ENCODE results near the gene MRPS23.

Gene MRPS23

DNA sequence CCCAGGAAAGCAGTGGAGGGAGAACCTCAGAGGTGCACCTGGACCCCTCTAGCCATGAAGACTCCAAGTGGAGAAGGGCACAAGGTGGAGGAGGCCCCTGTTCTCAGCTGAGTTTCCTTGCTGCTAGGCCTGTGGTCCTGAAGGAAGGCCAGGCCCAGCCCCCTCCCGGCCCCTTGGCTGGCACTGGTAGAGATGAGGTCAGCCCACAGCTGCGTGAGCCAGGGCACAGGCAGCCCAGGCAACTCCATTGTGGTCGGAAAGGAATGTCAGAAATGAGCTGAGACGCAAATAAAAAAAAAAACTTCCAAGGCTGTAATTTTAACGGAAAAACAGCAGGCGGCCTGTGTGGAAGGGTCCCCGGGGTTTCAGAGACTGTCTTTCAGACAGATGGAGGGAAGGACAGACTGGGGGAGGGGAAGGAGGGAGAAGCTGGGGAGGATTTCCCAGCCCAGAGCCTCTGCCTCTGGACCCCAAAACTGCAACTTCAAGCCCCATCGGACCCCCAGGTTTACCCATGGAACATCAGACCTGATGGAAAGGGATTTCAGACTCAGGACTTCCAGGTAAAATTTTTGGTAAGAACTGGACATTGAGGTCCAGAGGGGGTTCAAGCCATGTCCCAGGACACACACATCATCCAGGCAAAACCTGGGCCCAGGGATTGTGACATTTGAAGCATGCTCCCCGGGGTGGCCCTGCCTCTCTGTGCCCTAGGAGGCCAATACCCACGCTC, 25.6 kb upstream of the MRPS23 start (continued):
- TF ChIP-seq, protein P1, sequence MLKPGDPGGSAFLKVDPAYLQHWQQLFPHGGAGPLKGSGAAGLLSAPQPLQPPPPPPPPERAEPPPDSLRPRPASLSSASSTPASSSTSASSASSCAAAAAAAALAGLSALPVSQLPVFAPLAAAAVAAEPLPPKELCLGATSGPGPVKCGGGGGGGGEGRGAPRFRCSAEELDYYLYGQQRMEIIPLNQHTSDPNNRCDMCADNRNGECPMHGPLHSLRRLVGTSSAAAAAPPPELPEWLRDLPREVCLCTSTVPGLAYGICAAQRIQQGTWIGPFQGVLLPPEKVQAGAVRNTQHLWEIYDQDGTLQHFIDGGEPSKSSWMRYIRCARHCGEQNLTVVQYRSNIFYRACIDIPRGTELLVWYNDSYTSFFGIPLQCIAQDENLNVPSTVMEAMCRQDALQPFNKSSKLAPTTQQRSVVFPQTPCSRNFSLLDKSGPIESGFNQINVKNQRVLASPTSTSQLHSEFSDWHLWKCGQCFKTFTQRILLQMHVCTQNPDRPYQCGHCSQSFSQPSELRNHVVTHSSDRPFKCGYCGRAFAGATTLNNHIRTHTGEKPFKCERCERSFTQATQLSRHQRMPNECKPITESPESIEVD (tag by site-specific recombination; IDR thresholded peaks at IDR 0.05) = peak; percentile 88
- TF ChIP-seq, protein P2, sequence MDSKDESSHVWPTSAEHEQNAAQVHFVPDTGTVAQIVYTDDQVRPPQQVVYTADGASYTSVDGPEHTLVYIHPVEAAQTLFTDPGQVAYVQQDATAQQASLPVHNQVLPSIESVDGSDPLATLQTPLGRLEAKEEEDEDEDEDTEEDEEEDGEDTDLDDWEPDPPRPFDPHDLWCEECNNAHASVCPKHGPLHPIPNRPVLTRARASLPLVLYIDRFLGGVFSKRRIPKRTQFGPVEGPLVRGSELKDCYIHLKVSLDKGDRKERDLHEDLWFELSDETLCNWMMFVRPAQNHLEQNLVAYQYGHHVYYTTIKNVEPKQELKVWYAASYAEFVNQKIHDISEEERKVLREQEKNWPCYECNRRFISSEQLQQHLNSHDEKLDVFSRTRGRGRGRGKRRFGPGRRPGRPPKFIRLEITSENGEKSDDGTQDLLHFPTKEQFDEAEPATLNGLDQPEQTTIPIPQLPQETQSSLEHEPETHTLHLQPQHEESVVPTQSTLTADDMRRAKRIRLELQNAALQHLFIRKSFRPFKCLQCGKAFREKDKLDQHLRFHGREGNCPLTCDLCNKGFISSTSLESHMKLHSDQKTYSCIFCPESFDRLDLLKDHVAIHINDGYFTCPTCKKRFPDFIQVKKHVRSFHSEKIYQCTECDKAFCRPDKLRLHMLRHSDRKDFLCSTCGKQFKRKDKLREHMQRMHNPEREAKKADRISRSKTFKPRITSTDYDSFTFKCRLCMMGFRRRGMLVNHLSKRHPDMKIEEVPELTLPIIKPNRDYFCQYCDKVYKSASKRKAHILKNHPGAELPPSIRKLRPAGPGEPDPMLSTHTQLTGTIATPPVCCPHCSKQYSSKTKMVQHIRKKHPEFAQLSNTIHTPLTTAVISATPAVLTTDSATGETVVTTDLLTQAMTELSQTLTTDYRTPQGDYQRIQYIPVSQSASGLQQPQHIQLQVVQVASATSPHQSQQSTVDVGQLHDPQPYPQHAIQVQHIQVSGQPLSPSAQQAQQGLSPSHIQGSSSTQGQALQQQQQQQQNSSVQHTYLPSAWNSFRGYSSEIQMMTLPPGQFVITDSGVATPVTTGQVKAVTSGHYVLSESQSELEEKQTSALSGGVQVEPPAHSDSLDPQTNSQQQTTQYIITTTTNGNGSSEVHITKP (tag by site-specific recombination; IDR thresholded peaks at IDR 0.05) = peak; percentile 72
- TF ChIP-seq, protein P3, sequence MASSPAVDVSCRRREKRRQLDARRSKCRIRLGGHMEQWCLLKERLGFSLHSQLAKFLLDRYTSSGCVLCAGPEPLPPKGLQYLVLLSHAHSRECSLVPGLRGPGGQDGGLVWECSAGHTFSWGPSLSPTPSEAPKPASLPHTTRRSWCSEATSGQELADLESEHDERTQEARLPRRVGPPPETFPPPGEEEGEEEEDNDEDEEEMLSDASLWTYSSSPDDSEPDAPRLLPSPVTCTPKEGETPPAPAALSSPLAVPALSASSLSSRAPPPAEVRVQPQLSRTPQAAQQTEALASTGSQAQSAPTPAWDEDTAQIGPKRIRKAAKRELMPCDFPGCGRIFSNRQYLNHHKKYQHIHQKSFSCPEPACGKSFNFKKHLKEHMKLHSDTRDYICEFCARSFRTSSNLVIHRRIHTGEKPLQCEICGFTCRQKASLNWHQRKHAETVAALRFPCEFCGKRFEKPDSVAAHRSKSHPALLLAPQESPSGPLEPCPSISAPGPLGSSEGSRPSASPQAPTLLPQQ (tag by site-specific recombination; IDR thresholded peaks at IDR 0.05) = peak; percentile 64; the same call in 1 of the 2 replicates
- TF ChIP-seq ZNF292 (tag by site-specific recombination; IDR thresholded peaks at IDR 0.05; ENCODE audit: borderline replicate concordance, low read depth) = no peak
- TF ChIP-seq ZNF146 (tag by site-specific recombination; IDR thresholded peaks at IDR 0.05) = no peak
- TF ChIP-seq, protein P4, sequence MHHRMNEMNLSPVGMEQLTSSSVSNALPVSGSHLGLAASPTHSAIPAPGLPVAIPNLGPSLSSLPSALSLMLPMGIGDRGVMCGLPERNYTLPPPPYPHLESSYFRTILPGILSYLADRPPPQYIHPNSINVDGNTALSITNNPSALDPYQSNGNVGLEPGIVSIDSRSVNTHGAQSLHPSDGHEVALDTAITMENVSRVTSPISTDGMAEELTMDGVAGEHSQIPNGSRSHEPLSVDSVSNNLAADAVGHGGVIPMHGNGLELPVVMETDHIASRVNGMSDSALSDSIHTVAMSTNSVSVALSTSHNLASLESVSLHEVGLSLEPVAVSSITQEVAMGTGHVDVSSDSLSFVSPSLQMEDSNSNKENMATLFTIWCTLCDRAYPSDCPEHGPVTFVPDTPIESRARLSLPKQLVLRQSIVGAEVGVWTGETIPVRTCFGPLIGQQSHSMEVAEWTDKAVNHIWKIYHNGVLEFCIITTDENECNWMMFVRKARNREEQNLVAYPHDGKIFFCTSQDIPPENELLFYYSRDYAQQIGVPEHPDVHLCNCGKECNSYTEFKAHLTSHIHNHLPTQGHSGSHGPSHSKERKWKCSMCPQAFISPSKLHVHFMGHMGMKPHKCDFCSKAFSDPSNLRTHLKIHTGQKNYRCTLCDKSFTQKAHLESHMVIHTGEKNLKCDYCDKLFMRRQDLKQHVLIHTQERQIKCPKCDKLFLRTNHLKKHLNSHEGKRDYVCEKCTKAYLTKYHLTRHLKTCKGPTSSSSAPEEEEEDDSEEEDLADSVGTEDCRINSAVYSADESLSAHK (tag by site-specific recombination; IDR thresholded peaks at IDR 0.05) = peak; percentile 96
- no peak for TF ChIP-seq ZNF121 (tag by site-specific recombination; IDR thresholded peaks at IDR 0.05)
- TF ChIP-seq ZBTB17 (tag by site-specific recombination; IDR thresholded peaks at IDR 0.05) = peak; percentile 33; the same call in 1 of the 2 replicates
- TF ChIP-seq ZNF549 (tag by site-specific recombination; IDR thresholded peaks at IDR 0.05) = no peak
- TF ChIP-seq ZNF747 (tag by site-specific recombination; IDR thresholded peaks at IDR 0.05) = no peak
- peak; percentile 20; the same call in 1 of the 2 replicates for TF ChIP-seq ZNF654 (tag by site-specific recombination; IDR thresholded peaks at IDR 0.05; ENCODE audit: low read depth)
- no peak for TF ChIP-seq BCL11B (tag by site-specific recombination; IDR thresholded peaks at IDR 0.05; ENCODE audit: low read depth)
- TF ChIP-seq KLF9 (tag by site-specific recombination; IDR thresholded peaks at IDR 0.05; ENCODE audit: low read depth) = peak; percentile 16; the same call in 1 of the 2 replicates
- peak; percentile 69 for TF ChIP-seq GLIS2 (tag by site-specific recombination; IDR thresholded peaks at IDR 0.05)
- TF ChIP-seq, protein P5, sequence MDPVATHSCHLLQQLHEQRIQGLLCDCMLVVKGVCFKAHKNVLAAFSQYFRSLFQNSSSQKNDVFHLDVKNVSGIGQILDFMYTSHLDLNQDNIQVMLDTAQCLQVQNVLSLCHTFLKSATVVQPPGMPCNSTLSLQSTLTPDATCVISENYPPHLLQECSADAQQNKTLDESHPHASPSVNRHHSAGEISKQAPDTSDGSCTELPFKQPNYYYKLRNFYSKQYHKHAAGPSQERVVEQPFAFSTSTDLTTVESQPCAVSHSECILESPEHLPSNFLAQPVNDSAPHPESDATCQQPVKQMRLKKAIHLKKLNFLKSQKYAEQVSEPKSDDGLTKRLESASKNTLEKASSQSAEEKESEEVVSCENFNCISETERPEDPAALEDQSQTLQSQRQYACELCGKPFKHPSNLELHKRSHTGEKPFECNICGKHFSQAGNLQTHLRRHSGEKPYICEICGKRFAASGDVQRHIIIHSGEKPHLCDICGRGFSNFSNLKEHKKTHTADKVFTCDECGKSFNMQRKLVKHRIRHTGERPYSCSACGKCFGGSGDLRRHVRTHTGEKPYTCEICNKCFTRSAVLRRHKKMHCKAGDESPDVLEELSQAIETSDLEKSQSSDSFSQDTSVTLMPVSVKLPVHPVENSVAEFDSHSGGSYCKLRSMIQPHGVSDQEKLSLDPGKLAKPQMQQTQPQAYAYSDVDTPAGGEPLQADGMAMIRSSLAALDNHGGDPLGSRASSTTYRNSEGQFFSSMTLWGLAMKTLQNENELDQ (tag by site-specific recombination; IDR thresholded peaks at IDR 0.05; ENCODE audit: low read depth) = no peak
- TF ChIP-seq ZNF24 (tag by site-specific recombination; IDR thresholded peaks at IDR 0.05) = peak; percentile 70
- no peak for TF ChIP-seq ZBTB7A (tag by site-specific recombination; IDR thresholded peaks at IDR 0.05; ENCODE audit: low read depth)
- TF ChIP-seq, protein P6, sequence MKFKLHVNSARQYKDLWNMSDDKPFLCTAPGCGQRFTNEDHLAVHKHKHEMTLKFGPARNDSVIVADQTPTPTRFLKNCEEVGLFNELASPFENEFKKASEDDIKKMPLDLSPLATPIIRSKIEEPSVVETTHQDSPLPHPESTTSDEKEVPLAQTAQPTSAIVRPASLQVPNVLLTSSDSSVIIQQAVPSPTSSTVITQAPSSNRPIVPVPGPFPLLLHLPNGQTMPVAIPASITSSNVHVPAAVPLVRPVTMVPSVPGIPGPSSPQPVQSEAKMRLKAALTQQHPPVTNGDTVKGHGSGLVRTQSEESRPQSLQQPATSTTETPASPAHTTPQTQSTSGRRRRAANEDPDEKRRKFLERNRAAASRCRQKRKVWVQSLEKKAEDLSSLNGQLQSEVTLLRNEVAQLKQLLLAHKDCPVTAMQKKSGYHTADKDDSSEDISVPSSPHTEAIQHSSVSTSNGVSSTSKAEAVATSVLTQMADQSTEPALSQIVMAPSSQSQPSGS (tag by site-specific recombination; IDR thresholded peaks at IDR 0.05; ENCODE audit: low read depth) = peak; percentile 76
- TF ChIP-seq ZFP3 (tag by site-specific recombination; IDR thresholded peaks at IDR 0.05; ENCODE audit: low read depth) = no peak
- TF ChIP-seq ZNF391 (tag by site-specific recombination; IDR thresholded peaks at IDR 0.05; ENCODE audit: borderline replicate concordance, low read depth) = no peak
- TF ChIP-seq ZIC2 (tag by site-specific recombination; IDR thresholded peaks at IDR 0.05) = peak; percentile 82
- peak; percentile 85 for TF ChIP-seq ZNF366 (tag by site-specific recombination; conservative IDR thresholded peaks at IDR 0.05)
- TF ChIP-seq ZNF664 (tag by site-specific recombination; IDR thresholded peaks at IDR 0.05) = no peak
- TF ChIP-seq PRDM1 (tag by site-specific recombination; IDR thresholded peaks at IDR 0.05) = no peak
